ENCODE data around the gene SPATA6L. TPM values are rescaled to one million over a fixed set of nuclear protein-coding genes. Genes with fewer than 3 reads are reported as not detected.

Gene SPATA6L
- total RNA-seq, 1 experiment from 2014 or later, result 4.4 TPM

DNA sequence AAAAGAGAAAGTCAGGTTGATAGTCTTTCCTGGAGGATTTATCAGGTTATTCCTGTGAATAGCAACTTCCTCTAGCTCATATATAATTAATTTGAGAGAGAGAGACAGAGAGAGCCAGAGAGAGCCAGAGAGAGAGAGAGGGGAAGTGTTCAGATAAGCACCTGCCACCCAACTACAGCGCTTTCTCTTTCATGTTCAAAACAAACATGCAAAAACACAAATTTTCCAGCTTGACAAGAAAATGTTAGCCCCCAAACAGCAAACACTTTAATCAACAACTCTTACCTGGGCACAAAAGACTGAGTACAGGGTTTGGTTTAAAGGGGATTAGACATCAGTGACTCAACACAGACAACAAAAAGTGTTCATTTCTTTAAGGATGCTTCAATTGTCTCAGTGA lies 65.9 kb downstream of the SPATA6L start:
- in situ Hi-C loops (cut with HindIII; ENCODE audit: low pct_unique_long_range_greater_than_20kb, low sequenced_read_pairs), result no loop called here
- no peak for DNase-seq (ENCODE audit: low read depth)

DNA sequence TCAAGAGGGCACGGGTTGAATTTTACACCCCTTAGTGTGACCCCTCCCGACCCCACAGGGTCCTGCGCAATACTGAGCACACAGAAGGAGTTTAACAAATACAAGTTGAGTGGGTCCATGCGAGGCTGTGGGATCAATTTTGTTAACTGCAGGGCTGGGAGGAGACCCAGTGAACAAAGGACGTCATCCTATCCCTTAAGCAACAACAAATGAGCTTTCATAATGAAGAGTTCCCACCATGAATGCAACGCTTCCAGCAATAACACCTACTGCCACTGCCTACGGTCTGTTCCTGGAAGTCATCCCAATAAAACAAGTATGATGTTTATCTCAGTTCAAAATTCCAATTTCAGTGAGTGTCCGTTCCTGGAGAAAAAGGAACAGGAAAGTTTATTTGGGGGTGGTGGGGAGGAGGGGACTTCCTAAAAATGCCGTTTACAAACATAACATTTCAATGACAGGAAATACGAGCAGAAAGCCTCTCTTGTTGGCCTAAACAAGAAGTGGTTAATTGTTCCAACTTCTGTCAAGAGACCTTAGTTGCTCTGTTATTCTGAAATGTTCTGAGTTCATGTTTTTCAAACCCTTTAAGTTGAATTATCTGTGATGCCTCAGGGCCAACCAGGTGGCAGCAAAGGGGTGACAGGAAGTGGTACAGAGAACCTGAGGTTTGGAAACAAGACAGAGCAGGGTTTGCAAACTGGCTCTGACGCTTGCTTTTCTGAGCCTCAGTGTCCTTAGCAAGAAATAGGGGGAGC lies 69.9 kb downstream of the SPATA6L start:
- in situ Hi-C loops (cut with HindIII; ENCODE audit: low pct_unique_long_range_greater_than_20kb, low sequenced_read_pairs), result no loop called here
- no peak for DNase-seq (ENCODE audit: low read depth)

DNA sequence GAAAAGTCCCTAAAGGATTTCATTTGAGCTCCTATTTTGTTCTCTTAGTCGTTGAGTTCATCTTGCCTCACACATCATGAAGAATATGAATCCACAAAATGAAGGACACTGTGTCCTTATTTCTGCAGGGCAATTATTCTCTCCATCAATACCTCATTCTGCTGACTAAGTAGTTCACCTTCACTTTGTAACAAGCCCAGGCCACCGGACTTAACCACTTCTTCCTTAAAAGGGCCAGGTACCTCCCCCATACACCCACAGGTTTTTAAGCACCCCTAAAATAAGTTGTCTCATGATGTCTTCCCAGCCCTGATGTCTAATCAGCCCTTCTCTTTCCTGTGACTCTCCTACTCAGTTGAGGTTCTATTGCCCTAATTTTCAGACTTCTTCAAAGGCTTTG lies 71.3 kb downstream of the SPATA6L start:
- DNase-seq (ENCODE audit: low read depth), result no peak
- in situ Hi-C loops (cut with HindIII; ENCODE audit: low pct_unique_long_range_greater_than_20kb, low sequenced_read_pairs), result no loop called here

DNA sequence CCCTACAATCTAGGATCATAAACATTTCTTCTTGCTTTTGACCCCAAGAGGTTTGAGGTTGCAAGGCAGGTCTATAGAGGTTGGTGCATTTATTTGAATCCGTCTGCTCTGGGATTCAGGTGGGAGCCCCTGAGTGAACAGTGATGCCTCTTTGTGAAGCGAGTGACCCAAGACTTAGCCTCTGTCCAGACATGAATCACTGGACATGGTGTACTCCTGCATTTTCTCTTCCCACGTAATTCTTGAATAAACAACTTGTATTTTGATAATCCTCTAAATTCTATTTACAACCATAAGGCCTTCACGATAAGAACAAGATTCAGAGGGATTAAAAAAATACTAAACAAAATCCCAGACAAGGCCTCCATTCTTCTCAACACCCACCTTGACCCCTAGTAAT lies 71.7 kb downstream of the SPATA6L start:
- no peak for DNase-seq (ENCODE audit: low read depth)
- in situ Hi-C loops (cut with HindIII; ENCODE audit: low pct_unique_long_range_greater_than_20kb, low sequenced_read_pairs), result no loop called here

DNA sequence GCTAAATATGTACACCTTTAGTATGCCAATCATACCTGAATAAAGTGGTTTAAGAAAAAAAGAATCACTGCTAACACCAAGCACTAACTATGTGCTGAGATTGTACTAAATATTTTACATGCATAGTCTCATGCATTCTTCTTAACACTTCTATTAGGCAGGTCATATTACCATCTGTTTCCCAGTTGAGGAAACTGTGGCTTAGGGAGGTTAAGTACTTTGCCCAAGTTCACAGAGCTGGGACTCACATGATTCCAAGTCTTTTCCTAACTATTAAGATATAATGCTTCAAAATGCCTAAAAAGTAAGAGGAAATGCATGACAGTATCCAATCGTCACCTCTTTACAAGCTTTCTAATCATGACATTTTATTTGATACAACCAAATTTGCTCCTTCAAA lies 73.4 kb downstream of the SPATA6L start:
- in situ Hi-C loops (cut with HindIII; ENCODE audit: low pct_unique_long_range_greater_than_20kb, low sequenced_read_pairs), result no loop called here
- no peak for DNase-seq (ENCODE audit: low read depth)

DNA sequence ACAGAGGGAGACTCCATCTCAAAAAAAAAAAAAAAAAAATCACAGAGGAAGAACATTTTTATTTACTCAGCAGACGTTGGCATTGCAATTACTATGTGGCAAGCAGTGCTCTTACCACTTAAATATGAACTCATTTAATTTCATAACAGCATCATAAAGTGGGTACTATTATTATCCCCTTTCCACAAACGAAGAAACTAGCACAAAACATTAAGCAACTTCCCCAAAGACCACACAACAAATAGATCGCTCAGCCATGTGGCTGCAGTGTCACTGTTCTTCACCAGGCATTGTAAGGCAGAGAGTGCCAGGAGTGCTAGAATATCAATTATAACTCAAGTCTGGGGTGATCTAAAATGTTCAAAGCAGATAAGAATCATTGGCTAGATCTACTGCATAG lies 74.0 kb downstream of the SPATA6L start:
- DNase-seq (ENCODE audit: low read depth), result no peak
- in situ Hi-C loops (cut with HindIII; ENCODE audit: low pct_unique_long_range_greater_than_20kb, low sequenced_read_pairs), result no loop called here

DNA sequence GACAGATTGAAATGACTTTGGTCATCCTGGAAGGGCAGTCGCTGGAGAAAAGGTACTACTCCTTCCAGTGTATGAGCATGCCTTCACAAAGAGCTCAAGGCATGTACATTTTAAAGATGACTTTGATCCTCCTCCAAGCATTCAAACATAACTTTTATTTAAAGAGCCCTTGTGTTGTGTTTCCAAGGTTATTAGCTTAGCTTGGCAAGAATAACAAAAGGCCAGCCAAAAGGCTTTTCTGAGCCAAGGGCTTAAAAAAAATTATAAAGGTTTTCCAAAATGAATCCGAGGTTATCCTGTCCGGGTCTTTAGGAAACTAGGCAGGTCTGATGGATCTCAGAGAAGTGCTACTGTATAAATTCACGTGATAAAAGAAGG lies 75.2 kb downstream of the SPATA6L start:
- in situ Hi-C loops (cut with HindIII; ENCODE audit: low pct_unique_long_range_greater_than_20kb, low sequenced_read_pairs), result no loop called here
- no peak for DNase-seq (ENCODE audit: low read depth)

DNA sequence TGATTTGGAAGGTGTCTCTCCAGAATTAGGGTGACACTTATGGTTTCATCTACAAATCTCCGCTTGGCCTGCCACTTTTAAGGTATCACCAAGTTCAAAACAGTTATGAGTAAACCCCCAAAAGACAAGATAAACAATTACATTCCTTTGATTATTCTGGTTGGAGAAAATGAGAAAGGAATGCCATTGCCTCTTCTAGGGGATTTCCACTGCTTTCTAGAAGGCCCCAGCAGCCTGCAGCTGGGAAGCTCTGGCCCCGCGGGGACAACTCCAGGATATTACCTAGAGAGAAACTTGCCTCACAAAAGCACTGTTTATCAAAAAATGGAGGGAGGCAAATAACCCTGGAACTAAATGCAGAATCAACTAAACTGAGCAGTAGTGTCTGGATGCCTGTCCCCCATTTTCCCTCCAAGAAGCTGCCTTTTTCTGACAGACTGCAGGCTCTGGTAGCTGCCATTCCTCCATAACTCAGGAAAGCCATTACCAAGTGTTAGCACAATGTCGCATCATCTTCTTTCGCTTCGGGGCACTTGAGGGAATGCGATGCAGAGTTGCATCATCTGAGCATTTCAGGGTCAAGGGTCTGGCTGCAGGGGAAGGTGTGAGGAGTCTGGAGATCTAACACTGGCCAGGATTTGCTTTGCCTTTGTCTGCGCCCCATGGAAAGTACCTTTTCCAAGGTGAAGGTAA lies 75.7 kb downstream of the SPATA6L start:
- in situ Hi-C loops (cut with HindIII; ENCODE audit: low pct_unique_long_range_greater_than_20kb, low sequenced_read_pairs), result no loop called here
- no peak for DNase-seq (ENCODE audit: low read depth)

DNA sequence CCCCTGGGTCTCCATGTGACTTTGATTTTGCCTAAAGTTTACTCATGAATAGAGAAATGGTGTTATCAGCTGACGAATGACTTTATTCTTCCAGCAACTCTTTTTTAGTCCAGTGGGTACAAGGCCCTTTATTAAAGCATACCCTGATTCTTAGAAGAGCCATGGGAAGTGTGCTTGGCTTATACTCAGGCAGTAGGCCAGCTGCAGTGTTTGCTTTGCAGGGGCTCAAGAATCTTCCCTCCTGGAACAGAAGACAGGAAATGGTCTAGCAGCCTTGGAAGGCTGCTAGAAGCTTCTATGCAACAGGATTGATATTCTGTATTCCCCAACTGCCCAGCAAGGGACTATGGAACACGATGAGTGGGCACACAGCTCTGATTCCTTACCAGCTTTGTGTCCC lies 77.6 kb downstream of the SPATA6L start:
- no peak for DNase-seq (ENCODE audit: low read depth)
- in situ Hi-C loops (cut with HindIII; ENCODE audit: low pct_unique_long_range_greater_than_20kb, low sequenced_read_pairs), result no loop called here

DNA sequence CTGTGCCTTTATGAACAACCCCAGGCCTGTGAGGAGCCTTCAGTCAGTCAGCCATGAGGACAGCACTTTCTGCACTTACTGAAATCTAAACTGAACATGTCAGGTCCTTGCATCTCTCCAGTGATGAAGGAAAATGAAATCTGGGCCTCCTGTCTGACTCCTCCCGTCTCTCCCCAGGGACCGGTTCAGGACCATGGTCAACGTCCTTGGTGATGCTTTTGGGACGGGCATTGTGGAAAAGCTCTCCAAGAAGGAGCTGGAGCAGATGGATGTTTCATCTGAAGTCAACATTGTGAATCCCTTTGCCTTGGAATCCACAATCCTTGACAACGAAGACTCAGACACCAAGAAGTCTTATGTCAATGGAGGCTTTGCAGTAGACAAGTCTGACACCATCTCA lies 81.1 kb downstream of the SPATA6L start:
- no peak for DNase-seq (ENCODE audit: low read depth)
- in situ Hi-C loops (cut with HindIII; ENCODE audit: low pct_unique_long_range_greater_than_20kb, low sequenced_read_pairs), result no loop called here

DNA sequence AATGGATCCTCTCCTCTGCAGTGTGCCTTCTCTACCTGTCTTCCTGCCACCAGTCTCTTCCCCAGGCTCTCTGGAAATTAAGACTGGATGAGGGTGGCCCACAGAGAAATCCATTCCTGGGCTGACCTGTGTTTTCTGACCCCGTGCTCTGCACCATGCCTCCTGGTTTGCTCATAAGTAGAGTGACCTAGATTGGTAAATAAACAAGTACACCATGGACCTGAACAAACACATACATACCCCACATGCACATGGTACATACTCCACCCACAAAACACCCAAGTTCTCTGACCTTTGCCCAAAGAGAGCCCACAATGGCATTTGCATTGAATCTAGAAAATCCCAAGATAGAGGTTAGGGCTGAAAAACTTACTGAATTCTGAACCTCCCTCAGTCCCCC lies 81.6 kb downstream of the SPATA6L start:
- in situ Hi-C loops (cut with HindIII; ENCODE audit: low pct_unique_long_range_greater_than_20kb, low sequenced_read_pairs), result no loop called here

DNA sequence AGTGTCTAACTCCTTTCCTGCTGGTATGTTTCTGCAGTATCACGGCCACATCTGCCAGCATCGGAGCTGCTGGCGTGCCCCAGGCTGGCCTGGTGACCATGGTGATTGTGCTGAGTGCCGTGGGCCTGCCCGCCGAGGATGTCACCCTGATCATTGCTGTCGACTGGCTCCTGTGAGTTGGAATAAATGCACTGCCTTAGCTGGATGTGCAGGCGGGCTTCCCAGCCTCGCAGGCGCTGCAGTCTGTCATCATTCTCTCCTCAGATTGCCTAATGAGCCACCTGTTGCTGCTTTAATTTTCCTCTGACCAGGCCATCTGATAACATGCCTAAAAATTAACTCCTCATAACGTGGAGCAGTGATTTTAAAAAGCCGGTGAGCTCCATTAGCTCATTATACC lies 83.3 kb downstream of the SPATA6L start:
- in situ Hi-C loops (cut with HindIII; ENCODE audit: low pct_unique_long_range_greater_than_20kb, low sequenced_read_pairs), result no loop called here
- DNase-seq (ENCODE audit: low read depth), result no peak

More for the DNA sequence above, 81.6 kb downstream of the SPATA6L start:
- no peak for DNase-seq (ENCODE audit: low read depth)

DNA sequence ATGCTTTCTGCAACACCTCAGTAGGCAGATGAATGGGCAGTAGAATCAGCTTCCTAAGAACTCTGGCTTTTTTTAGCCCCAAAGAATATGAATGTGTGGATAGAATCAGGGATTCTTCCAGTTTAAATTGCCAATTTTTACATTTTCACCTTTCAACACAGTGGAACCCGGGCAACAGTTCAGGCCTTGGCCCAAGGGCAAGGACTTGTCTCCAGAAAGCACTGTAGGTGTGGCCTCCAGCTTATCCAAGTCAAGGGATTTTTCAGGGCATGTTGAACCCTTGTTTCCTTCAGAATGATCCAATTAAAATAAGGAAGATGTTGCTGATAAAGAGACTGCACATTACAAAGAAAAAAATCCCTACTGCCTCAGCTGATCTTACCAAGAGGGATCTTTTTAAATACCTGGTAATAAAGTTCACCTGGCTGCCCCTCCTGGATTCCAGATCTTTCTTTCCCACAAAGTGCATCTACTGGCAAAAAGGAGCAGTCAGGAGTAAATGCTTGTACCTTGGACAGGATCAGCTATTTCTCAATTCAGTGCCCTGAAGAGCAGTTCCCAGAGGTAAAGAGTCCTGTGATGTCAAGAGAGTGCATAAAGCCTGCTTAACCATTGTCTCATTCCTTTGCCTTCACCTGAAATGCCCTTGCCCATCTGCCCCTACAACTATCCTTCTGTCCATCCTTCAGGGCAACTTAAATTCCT lies 84.3 kb downstream of the SPATA6L start:
- in situ Hi-C loops (cut with HindIII; ENCODE audit: low pct_unique_long_range_greater_than_20kb, low sequenced_read_pairs), result no loop called here
- DNase-seq (ENCODE audit: low read depth), result no peak

DNA sequence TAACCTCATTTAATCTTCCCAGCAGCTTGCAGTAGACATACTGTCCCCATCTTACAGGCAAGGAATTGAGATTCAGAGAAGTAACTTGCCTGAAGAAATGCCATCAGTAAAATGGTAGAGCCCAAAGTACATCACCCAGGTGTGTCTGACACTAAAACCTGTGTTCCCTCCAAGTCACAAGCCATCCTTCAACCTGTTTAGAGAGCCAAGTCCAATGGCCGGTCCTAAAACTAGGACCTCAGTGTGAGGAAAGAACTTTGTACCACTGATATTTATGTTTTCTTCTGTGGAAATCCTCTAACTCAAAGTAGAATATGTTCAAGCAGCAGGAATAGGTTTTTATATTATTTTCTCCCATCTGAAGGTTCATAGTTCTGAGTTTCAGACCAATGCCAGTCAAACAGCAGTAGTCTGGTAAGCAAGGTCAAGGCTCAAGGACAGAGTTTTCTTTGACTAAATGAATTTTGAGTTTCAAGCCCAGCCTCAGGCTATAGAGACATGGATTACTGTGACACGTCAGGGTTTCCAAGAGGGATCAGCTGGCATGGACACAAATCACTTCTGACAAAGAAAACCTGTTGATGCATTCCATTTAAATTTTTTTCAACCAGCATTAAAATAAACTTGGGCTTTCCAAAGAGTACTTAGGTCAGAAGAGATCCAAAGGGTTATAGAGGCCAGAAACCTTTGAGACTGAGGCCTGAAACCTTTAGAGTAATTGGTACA lies 85.1 kb downstream of the SPATA6L start:
- in situ Hi-C loops (cut with HindIII; ENCODE audit: low pct_unique_long_range_greater_than_20kb, low sequenced_read_pairs), result no loop called here
- no peak for DNase-seq (ENCODE audit: low read depth)

DNA sequence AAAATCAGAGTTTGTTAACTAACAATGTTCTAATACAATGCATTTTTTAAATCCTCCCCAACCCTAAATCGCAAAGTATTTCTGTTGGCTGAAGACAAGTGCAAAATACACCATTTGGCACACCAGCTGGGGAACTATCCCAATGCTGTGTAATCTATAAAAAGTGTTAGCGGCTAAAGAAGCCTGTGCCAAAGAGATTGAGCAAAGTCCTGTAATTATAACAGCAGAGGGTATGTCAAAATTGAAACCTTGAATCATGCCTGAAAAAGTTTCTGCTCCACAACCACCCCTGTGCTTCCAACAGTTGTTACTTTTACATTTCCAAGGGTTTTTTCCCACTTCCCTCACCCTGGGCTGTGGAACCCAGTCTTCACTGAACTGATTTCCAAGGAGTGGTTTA lies 87.3 kb downstream of the SPATA6L start:
- no peak for DNase-seq (ENCODE audit: low read depth)

DNA sequence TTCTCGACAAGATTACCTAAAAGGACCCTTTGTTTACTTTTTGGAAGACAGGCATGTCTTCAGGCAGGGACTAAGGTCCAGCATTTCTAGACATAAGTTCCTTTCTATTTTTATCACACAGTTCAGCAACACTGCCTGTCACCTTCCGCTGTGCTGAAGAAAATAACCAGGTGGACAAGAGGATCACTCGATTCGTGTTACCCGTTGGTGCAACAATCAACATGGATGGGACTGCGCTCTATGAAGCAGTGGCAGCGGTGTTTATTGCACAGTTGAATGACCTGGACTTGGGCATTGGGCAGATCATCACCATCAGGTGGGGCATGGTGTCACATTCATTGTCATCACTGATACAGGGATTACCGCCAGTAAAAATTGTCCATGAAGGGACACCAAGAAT lies 89.8 kb downstream of the SPATA6L start:
- in situ Hi-C loops (cut with HindIII; ENCODE audit: low pct_unique_long_range_greater_than_20kb, low sequenced_read_pairs), result no loop called here
- no peak for DNase-seq (ENCODE audit: low read depth)

More for the DNA sequence above, 87.3 kb downstream of the SPATA6L start:
- in situ Hi-C loops (cut with HindIII; ENCODE audit: low pct_unique_long_range_greater_than_20kb, low sequenced_read_pairs), result no loop called here

DNA sequence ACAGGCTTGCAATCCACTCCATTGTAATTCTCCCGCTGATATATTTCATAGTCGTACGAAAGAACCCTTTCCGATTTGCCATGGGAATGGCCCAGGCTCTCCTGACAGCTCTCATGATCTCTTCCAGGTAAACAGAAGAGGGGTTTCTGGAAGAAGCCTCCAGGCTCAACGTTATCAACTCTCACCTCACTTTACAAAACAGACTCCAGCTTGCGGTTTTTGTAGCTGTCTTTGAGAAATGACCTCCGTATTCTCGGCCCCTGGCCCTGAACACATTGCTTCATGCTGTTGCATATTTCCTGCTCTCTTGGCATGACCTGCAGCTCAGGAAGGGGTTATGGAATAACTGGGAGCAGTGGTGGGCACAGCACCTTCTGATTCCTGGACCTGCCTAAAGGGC lies 90.3 kb downstream of the SPATA6L start:
- in situ Hi-C loops (cut with HindIII; ENCODE audit: low pct_unique_long_range_greater_than_20kb, low sequenced_read_pairs), result no loop called here
- no peak for DNase-seq (ENCODE audit: low read depth)

DNA sequence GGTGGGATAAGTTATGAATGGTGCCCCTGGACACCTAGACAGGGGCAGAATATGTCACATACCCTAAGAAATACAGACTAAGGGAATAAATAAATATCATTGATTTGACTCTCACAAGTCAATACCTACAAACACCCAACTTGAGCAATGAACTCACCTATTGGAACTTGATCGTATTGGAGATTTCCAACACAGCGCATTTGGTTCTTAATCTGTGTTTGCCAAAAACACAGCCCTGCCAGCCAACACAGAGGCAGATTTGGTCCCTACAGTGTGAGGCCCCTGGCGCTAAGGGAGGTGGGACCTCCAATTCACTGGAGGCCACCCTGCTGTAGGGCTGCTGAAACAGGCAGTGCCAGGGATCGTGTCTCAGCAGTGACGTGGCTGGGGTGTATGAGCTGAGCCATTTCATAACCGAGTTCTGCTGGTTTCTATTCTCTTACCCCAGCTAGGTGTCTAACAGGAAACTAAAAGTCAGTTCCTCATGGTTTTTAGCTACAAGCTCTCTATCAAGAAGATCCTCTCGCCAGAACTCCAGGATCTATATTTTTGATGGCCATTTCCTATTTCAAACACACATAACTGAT lies 91.5 kb downstream of the SPATA6L start:
- in situ Hi-C loops (cut with HindIII; ENCODE audit: low pct_unique_long_range_greater_than_20kb, low sequenced_read_pairs), result no loop called here
- DNase-seq (ENCODE audit: low read depth), result no peak

Measured in Caki2 (cell line).